H1 (cell line): ENCODE results near the gene GSG1L. TPM values are rescaled to one million over a fixed set of nuclear protein-coding genes. Genes with fewer than 3 reads are reported as not detected.

ENCODE experiments used
- CTCF ChIA-PET: fragments of 300-600 bp; sonication (Branson Sonifier 250); formaldehyde crosslinking; loops from one replicate; lab custom pipeline; 2021; ENCODE audit not compliant: partially characterized antibody; lab: Charles Lee
- POLR2A ChIA-PET: fragments of 300-600 bp; sonication (Branson Sonifier 250); formaldehyde crosslinking; loops from one replicate; lab custom pipeline; 2021; ENCODE audit warnings: inconsistent platforms; ENCODE audit not compliant: partially characterized antibody; lab: Charles Lee
- DNase-seq, 2 experiments: peaks; one replicate each; pipeline versions ENCODE4 v3.0.0 to v3.0.0-alpha.2; 2010 to 2022; ENCODE audit warnings: low spot score in 2 of 2, low read depth in 1 of 2, mixed read lengths in 1 of 2
- FAIRE-seq: peaks from 2 replicates; lab custom pipeline; 2011; peaks lifted over from hg19 to GRCh38; lab: Jason Lieb, UNC
- H2AFZ ChIP-seq: 2 replicates; pipeline ENCODE4 v1.8.1; 2012; ENCODE audit warnings: low read length, inconsistent platforms
- H2AK5ac ChIP-seq: 2 replicates; pipeline ENCODE4 v1.6.1; 2013; ENCODE audit warnings: low read depth, low read length
- H2BK120ac ChIP-seq: replicated peaks from 2 replicates; pipeline ENCODE3; 2013; ENCODE audit warnings: low read depth, low read length, inconsistent platforms
- H2BK12ac ChIP-seq: 2 replicates; pipeline ENCODE4 v1.6.1; 2013; ENCODE audit warnings: low read depth, low read length
- H2BK15ac ChIP-seq: 2 replicates; pipeline ENCODE4 v1.6.1; 2013; ENCODE audit warnings: low read length
- H2BK20ac ChIP-seq: 2 replicates; pipeline ENCODE4 v1.6.1; 2013; ENCODE audit warnings: low read length
- H2BK5ac ChIP-seq: 2 replicates; pipeline ENCODE4 v1.6.1; 2013; ENCODE audit warnings: low read depth, low read length
- H3K14ac ChIP-seq: 2 replicates; pipeline ENCODE4 v1.6.1; 2013; ENCODE audit warnings: inconsistent platforms; ENCODE audit not compliant: insufficient read length
- H3K18ac ChIP-seq: 2 replicates; pipeline ENCODE4 v1.6.1; 2013; ENCODE audit warnings: low read length; ENCODE audit errors: extremely low read depth
- H3K23ac ChIP-seq: 2 replicates; pipeline ENCODE4 v1.6.1; 2013; ENCODE audit warnings: inconsistent platforms; ENCODE audit not compliant: insufficient read length
- H3K23me2 ChIP-seq: 2 replicates; pipeline ENCODE4 v1.6.1; 2013; ENCODE audit warnings: low read depth, low read length
- H3K27ac ChIP-seq: 2 replicates; pipeline ENCODE4 v1.6.1; 2011; ENCODE audit warnings: low read depth, low read length, inconsistent platforms
- H3K27me3 ChIP-seq, 4 experiments: replicated peaks in 1 of 4; 1 replicate in 1 of 4; 2 replicates in 3 of 4; pipeline versions ENCODE4 v1.6.1 to v1.8.1; 2011 to 2013; ENCODE audit warnings: low read length in 3 of 4, mild to moderate bottlenecking in 3 of 4, inconsistent platforms in 2 of 4, mixed read lengths in 2 of 4, moderate library complexity in 1 of 4; ENCODE audit not compliant: control insufficient read depth in 3 of 4, insufficient read depth in 3 of 4; ENCODE audit errors: extremely low read depth in 1 of 4
- H3K36me3 ChIP-seq, 4 experiments: 2 replicates each; pipeline versions ENCODE4 v1.6.1 to v1.8.1; 2011 to 2013; ENCODE audit warnings: mild to moderate bottlenecking in 4 of 4, low read length in 3 of 4, moderate library complexity in 2 of 4, control low read depth in 1 of 4, inconsistent platforms in 1 of 4; ENCODE audit not compliant: insufficient read depth in 4 of 4, control insufficient read depth in 2 of 4
- H3K4ac ChIP-seq: replicated peaks from 2 replicates; pipeline ENCODE3; 2013; ENCODE audit warnings: low read length, low read depth, mixed read lengths, inconsistent platforms; ENCODE audit not compliant: insufficient read length
- H3K4me1 ChIP-seq, 4 experiments: replicated peaks in 1 of 4; 1 replicate in 1 of 4; 2 replicates in 3 of 4; pipeline versions ENCODE4 v1.6.1 to v1.8.1; 2011 to 2013; ENCODE audit warnings: low read length in 3 of 4, inconsistent platforms in 2 of 4, mixed read lengths in 1 of 4; ENCODE audit not compliant: insufficient read depth in 4 of 4, control insufficient read depth in 3 of 4
- H3K4me2 ChIP-seq, 2 experiments: 2 replicates each; pipeline versions ENCODE4 v1.6.1 to v1.8.1; 2011 to 2013; ENCODE audit warnings: low read depth in 2 of 2, low read length in 2 of 2, control low read depth in 1 of 2, inconsistent platforms in 1 of 2, mild to moderate bottlenecking in 1 of 2; ENCODE audit not compliant: insufficient read depth in 1 of 2
- H3K4me3 ChIP-seq, 4 experiments: fragments of 200-600, 300-600 bp in 1 of 4; sonication (generic), shearing (Covaris generic), sonication (Bioruptor Twin) in 1 of 4; 2 replicates each; pipeline versions ENCODE4 v1.5.1 to v1.8.1; 2011 to 2016; ENCODE audit warnings: low read length in 4 of 4, low read depth in 3 of 4, control low read depth in 2 of 4, inconsistent platforms in 2 of 4, mild to moderate bottlenecking in 2 of 4, mixed read lengths in 1 of 4, moderate library complexity in 1 of 4; ENCODE audit not compliant: insufficient read depth in 2 of 4; ENCODE audit errors: extremely low read depth in 1 of 4
- H3K56ac ChIP-seq: replicated peaks from 2 replicates; pipeline ENCODE3; 2013; ENCODE audit warnings: low read depth, mild to moderate bottlenecking, mixed read lengths, low read length, inconsistent platforms; ENCODE audit not compliant: insufficient read length
- H3K79me1 ChIP-seq: 2 replicates; pipeline ENCODE4 v1.6.1; 2013; ENCODE audit warnings: low read depth, low read length, control low read depth
- H3K79me2 ChIP-seq, 2 experiments: 2 replicates each; pipeline versions ENCODE4 v1.6.1 to v1.8.1; 2012 to 2013; ENCODE audit warnings: low read length in 2 of 2, mild to moderate bottlenecking in 2 of 2, inconsistent platforms in 1 of 2; ENCODE audit not compliant: insufficient read depth in 2 of 2, control insufficient read depth in 1 of 2
- H3K9ac ChIP-seq, 4 experiments: replicated peaks in 1 of 4; 1 replicate in 1 of 4; 2 replicates in 3 of 4; pipeline versions ENCODE4 v1.6.1 to v1.8.1; 2011 to 2013; ENCODE audit warnings: low read depth in 3 of 4, low read length in 3 of 4, control low read depth in 2 of 4, mild to moderate bottlenecking in 2 of 4, moderate library complexity in 2 of 4, inconsistent platforms in 1 of 4; ENCODE audit errors: extremely low read depth in 1 of 4
- H3K9me3 ChIP-seq, 2 experiments: 2 replicates each; pipeline versions ENCODE4 v1.6.1 to v1.8.1; 2012 to 2013; ENCODE audit warnings: mild to moderate bottlenecking in 2 of 2, moderate library complexity in 2 of 2, control low read depth in 1 of 2, inconsistent platforms in 1 of 2, low read depth in 1 of 2, low read length in 1 of 2, mixed read lengths in 1 of 2; ENCODE audit not compliant: insufficient read depth in 2 of 2
- H4K20me1 ChIP-seq, 2 experiments: replicated peaks in 1 of 2; 2 replicates each; pipeline versions ENCODE3 to v1.8.1; 2011 to 2013; ENCODE audit warnings: inconsistent platforms in 2 of 2, low read length in 2 of 2, mild to moderate bottlenecking in 1 of 2; ENCODE audit not compliant: insufficient read depth in 2 of 2, control insufficient read depth in 1 of 2
- H4K5ac ChIP-seq: 2 replicates; pipeline ENCODE4 v1.6.1; 2013; ENCODE audit warnings: low read length, low read depth, mixed read lengths, inconsistent platforms; ENCODE audit not compliant: insufficient read length
- H4K8ac ChIP-seq: 2 replicates; pipeline ENCODE4 v1.8.0; 2013; ENCODE audit warnings: mild to moderate bottlenecking, moderate library complexity, low read length, inconsistent platforms; ENCODE audit not compliant: insufficient read depth; ENCODE audit errors: extremely low read depth
- H4K91ac ChIP-seq: replicated peaks from 2 replicates; pipeline ENCODE3; 2013; ENCODE audit warnings: low read length, mixed read lengths, inconsistent platforms; ENCODE audit not compliant: insufficient read length
- ASH2L ChIP-seq: fragments of 200-600, 300-600 bp; sonication (generic); IDR thresholded peaks from one replicate; pipeline ENCODE4 v1.7.1; 2017; ENCODE audit warnings: low read length
- KDM5A ChIP-seq: fragments of 200-600 bp; IDR thresholded peaks from 2 replicates; pipeline ENCODE4 v1.7.1; 2012; ENCODE audit warnings: mild to moderate bottlenecking, low read length, inconsistent platforms, mixed read lengths
- PHF8 ChIP-seq: fragments of 200-600 bp; sonication (generic); conservative IDR thresholded peaks from 2 replicates; pipeline ENCODE4 v1.7.1; 2012; ENCODE audit warnings: low read depth, mild to moderate bottlenecking, inconsistent platforms, low read length, moderate library complexity
- POLR2A ChIP-seq, 2 experiments: IDR thresholded peaks; 1 replicate in 1 of 2; 2 replicates in 1 of 2; pipeline ENCODE4 v1.6.1; 2011; ENCODE audit warnings: low read depth in 2 of 2, low read length in 2 of 2, mild to moderate bottlenecking in 2 of 2; ENCODE audit errors: control extremely low read depth in 1 of 2
- RNF2 ChIP-seq: fragments of 200-900, 300-1000 bp; sonication (generic); IDR thresholded peaks from 2 replicates; pipeline ENCODE4 v1.7.1; 2016; ENCODE audit warnings: borderline replicate concordance, low read depth, mild to moderate bottlenecking, antibody characterized with exemption, low read length; ENCODE audit not compliant: poor library complexity, severe bottlenecking; ENCODE audit errors: missing control alignments
- WGBS, 2 experiments: shearing (Covaris generic) in 1 of 2; methylation state at CpG; one replicate each; pipeline versions ENCODE4 v1.1.6 to v1.1.7; 2013 to 2015; ENCODE audit warnings: low lambda C conversion rate in 2 of 2, mixed read lengths in 2 of 2, inconsistent platforms in 1 of 2, low coverage in 1 of 2, missing lambda C conversion rate in 1 of 2; ENCODE audit not compliant: insufficient replicate concordance in 2 of 2, insufficient coverage in 1 of 2, insufficient read length in 1 of 2; ENCODE audit errors: extremely low coverage in 1 of 2, missing lambda C conversion rate in 1 of 2; 5-methylcytosine and 5-hydroxymethylcytosine counted together
- polyA plus RNA-seq, 7 experiments: library from polyadenylated mRNA; depleted of rRNA in 3 of 7; stranded (reverse) in 5 of 7; unstranded in 2 of 7; fragments of >200 nt in 5 of 7; fragments of 200-250 nt in 2 of 7; gene quantifications; 1 replicate in 5 of 7; 2 replicates in 1 of 7; 4 replicates in 1 of 7; pipeline versions ENCODE4 v1.2.1 to v1.2.3, GENCODE V29; 2011 to 2013; ENCODE audit warnings: missing spikeins in 2 of 7, mixed read lengths in 2 of 7
- total RNA-seq: library from RNA; stranded (reverse); fragmentation: NEBNext Ultra II Directional; extraction: Animal tissue kit (Norgen Biotek cat#: 25700); gene quantifications from 2 replicates; pipeline ENCODE4 v1.2.1, GENCODE V29; 2021
- TF ChIP-seq, protein P1 (sequence below), 3 experiments: IDR thresholded peaks; 1 replicate in 2 of 3; 2 replicates in 1 of 3; pipeline versions ENCODE4 v1.5.1 to v1.6.1; 2011; ENCODE audit warnings: low read length in 3 of 3, mild to moderate bottlenecking in 3 of 3, inconsistent platforms in 2 of 3, low read depth in 1 of 3, moderate library complexity in 1 of 3; ENCODE audit not compliant: insufficient read depth in 1 of 3; ENCODE audit errors: control extremely low read depth in 1 of 3

GSG1L gene
- total and polyA plus RNA-seq, 2 of the 8 experiments (the other 6 are each of a cell fraction or from before 2014, with no cell fraction given): 0.71 to 1.1 TPM

DNA sequence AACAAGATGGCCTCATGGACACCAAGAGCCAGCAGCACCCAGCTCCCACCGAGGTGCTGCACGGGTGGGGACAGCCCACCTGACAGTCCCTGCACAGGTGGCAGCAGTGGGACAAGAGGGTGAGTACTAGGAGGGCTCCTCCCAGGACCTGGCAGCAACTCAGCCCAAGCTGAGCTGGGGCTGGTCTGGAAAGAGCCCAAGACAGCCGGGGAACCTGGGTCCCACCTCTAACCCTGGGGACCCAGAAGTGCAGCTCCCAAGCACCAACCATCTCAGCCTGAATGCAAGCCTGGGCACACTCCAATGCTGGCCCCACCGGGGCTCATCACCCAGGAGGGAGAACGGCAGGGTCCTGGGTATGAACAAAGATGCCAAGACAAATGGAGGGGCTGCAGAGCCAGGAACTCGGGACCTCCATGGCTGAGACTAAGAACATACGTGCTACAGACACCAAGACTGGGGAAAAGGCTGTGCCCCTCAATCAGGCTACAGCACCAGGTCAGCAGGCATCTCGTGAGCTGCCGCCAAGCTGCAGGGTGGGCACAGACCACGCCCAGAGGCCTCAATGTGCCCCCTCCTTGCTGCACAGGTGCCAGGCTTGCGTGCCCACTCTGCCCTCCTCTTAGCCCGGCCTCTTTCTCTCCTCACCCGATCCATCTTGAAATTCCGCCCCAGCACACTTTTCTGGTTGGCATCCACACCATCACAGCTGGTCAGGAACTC, 37.5 kb upstream of the GSG1L start:
- peaks cover under 1 to 12% of the 10 kb centered on the region in 2 experiments for H4K20me1 ChIP-seq
- POLR2A ChIA-PET: interaction anchor here (0.6 kb wide), 1 partner anchor 50 kb away, joined by 3 read pairs; no protein-coding TSS in a partner anchor

More for the DNA sequence above, 37.5 kb upstream of the GSG1L start:
- no peak overlapping the region for H4K91ac ChIP-seq
- H2BK12ac ChIP-seq: no peak overlapping the region
- H3K56ac ChIP-seq: no peak overlapping the region
- DNase-seq (no peak), FAIRE-seq (no peak)
- CTCF ChIA-PET: interaction anchor here (1.3 to 2.2 kb wide), 2 partner anchors 10 to 30 kb away, joined by 3 to 9 read pairs; no protein-coding TSS in a partner anchor
- 93% methylated on average over 14 of the region's 14 CpGs; no CpG with 5 or more reads in 1 of the 2 experiments for WGBS, 2 experiments
- H3K36me3 ChIP-seq: peaks cover 30 to 71% (median 53%) of the 10 kb centered on the region in 4 experiments
- no peak overlapping the region for H3K18ac ChIP-seq
- TF ChIP-seq ASH2L (no peak), RNF2 (no peak), KDM5A (no peak), POLR2A (IDR thresholded peaks at IDR 0.05; ENCODE audit: control extremely low read depth in 1 of 2, low read depth in 2 of 2, low read length in 2 of 2) (no peak), PHF8 (no peak)
- TF ChIP-seq, protein P1, sequence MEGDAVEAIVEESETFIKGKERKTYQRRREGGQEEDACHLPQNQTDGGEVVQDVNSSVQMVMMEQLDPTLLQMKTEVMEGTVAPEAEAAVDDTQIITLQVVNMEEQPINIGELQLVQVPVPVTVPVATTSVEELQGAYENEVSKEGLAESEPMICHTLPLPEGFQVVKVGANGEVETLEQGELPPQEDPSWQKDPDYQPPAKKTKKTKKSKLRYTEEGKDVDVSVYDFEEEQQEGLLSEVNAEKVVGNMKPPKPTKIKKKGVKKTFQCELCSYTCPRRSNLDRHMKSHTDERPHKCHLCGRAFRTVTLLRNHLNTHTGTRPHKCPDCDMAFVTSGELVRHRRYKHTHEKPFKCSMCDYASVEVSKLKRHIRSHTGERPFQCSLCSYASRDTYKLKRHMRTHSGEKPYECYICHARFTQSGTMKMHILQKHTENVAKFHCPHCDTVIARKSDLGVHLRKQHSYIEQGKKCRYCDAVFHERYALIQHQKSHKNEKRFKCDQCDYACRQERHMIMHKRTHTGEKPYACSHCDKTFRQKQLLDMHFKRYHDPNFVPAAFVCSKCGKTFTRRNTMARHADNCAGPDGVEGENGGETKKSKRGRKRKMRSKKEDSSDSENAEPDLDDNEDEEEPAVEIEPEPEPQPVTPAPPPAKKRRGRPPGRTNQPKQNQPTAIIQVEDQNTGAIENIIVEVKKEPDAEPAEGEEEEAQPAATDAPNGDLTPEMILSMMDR (IDR thresholded peaks at IDR 0.05; ENCODE audit: control extremely low read depth in 1 of 3, insufficient read depth in 1 of 3, low read depth in 1 of 3, low read length in 3 of 3): no peak
- H3K4ac ChIP-seq: no peak overlapping the region
- no peak overlapping the region for H3K4me3 ChIP-seq
- H3K27me3 ChIP-seq: no peaks in the 10 kb centered on the region
- H2AK5ac ChIP-seq: no peak overlapping the region
- no peak overlapping the region for H4K5ac ChIP-seq
- H3K79me1 ChIP-seq: no peaks in the 10 kb centered on the region; the same call in 1 of the 2 replicates
- H2AFZ ChIP-seq: no peak overlapping the region
- H2BK5ac ChIP-seq: no peak overlapping the region
- no peak overlapping the region for H3K14ac ChIP-seq
- H3K23ac ChIP-seq: no peak overlapping the region
- no peak overlapping the region for H3K9ac ChIP-seq
- H3K4me2 ChIP-seq: no peak overlapping the region
- no peaks in the 10 kb centered on the region for H3K4me1 ChIP-seq
- H3K9me3 ChIP-seq: no peaks in the 10 kb centered on the region
- no peaks in the 10 kb centered on the region for H3K23me2 ChIP-seq
- no peak overlapping the region for H4K8ac ChIP-seq
- H3K79me2 ChIP-seq: no peaks in the 10 kb centered on the region
- H3K27ac ChIP-seq: no peak overlapping the region
- no peak overlapping the region for H2BK20ac ChIP-seq
- no peak overlapping the region for H2BK15ac ChIP-seq
- H2BK120ac ChIP-seq: no peak overlapping the region
